GM23338 (cell line): ENCODE results near the gene CASS4.

Experiments used
- CREB1 ChIP-seq: fragments of 250-450 bp; sonication (Bioruptor Pico); IDR thresholded peaks from 2 replicates; pipeline ENCODE4 v1.5.0; 2020; ENCODE audit warnings: low read depth, mild to moderate bottlenecking, moderate library complexity
- EZH2 ChIP-seq: fragments of 200-600 bp; sonication (generic); IDR thresholded peaks from one replicate; pipeline ENCODE4 v1.8.0; 2017; ENCODE audit warnings: antibody characterized with exemption, mild to moderate bottlenecking, low read depth; ENCODE audit not compliant: unreplicated experiment
- EZH2phosphoT487 ChIP-seq: fragments of 200-600 bp; sonication (generic); IDR thresholded peaks from one replicate; pipeline ENCODE4 v1.8.1; 2018; ENCODE audit warnings: antibody characterized with exemption; ENCODE audit not compliant: unreplicated experiment
- JUNB ChIP-seq: IDR thresholded peaks from one replicate; pipeline ENCODE4 v1.6.1; 2016; ENCODE audit warnings: antibody characterized with exemption; ENCODE audit not compliant: unreplicated experiment
- NANOG ChIP-seq: IDR thresholded peaks from 2 replicates; pipeline ENCODE4 v1.6.1; 2016; ENCODE audit warnings: antibody characterized with exemption, borderline replicate concordance
- POLR2AphosphoS5 ChIP-seq: IDR thresholded peaks from 2 replicates; pipeline ENCODE4 v1.6.1; 2016; ENCODE audit warnings: antibody characterized with exemption, low read depth
- REST ChIP-seq: IDR thresholded peaks from one replicate; pipeline ENCODE4 v1.6.1; 2018; ENCODE audit warnings: antibody characterized with exemption; ENCODE audit not compliant: unreplicated experiment
- STAT1 ChIP-seq: IDR thresholded peaks from one replicate; pipeline ENCODE4 v1.6.1; 2016; ENCODE audit warnings: antibody characterized with exemption; ENCODE audit not compliant: unreplicated experiment
- ZNF114 ChIP-seq: fragments of 250-450 bp; sonication (Bioruptor Pico); IDR thresholded peaks from 2 replicates; pipeline ENCODE4 v1.5.0; 2020; ENCODE audit warnings: mild to moderate bottlenecking, moderate library complexity
- ZNF331 ChIP-seq: fragments of 250-450 bp; sonication (Bioruptor Pico); IDR thresholded peaks from 2 replicates; pipeline ENCODE4 v1.5.0; 2020; ENCODE audit warnings: low read depth, mild to moderate bottlenecking, moderate library complexity
- TF ChIP-seq, protein P1 (sequence below), 2 experiments: fragments of 200-600 bp in 1 of 2; sonication (generic) in 1 of 2; conservative IDR thresholded peaks; 2 replicates each; pipeline versions ENCODE4 v1.5.1 to v1.6.1; 2016 to 2017; ENCODE audit warnings: antibody characterized with exemption in 2 of 2, low read depth in 2 of 2, mild to moderate bottlenecking in 2 of 2, moderate library complexity in 1 of 2
- TF ChIP-seq, protein P2 (sequence below): fragments of 250-450 bp; sonication (Bioruptor Pico); IDR thresholded peaks from 2 replicates; pipeline ENCODE4 v1.5.0; 2020; ENCODE audit warnings: mild to moderate bottlenecking, moderate library complexity
- TF ChIP-seq, protein P3 (sequence below): IDR thresholded peaks from 2 replicates; pipeline ENCODE4 v1.6.1; 2016; ENCODE audit warnings: antibody characterized with exemption

DNA sequence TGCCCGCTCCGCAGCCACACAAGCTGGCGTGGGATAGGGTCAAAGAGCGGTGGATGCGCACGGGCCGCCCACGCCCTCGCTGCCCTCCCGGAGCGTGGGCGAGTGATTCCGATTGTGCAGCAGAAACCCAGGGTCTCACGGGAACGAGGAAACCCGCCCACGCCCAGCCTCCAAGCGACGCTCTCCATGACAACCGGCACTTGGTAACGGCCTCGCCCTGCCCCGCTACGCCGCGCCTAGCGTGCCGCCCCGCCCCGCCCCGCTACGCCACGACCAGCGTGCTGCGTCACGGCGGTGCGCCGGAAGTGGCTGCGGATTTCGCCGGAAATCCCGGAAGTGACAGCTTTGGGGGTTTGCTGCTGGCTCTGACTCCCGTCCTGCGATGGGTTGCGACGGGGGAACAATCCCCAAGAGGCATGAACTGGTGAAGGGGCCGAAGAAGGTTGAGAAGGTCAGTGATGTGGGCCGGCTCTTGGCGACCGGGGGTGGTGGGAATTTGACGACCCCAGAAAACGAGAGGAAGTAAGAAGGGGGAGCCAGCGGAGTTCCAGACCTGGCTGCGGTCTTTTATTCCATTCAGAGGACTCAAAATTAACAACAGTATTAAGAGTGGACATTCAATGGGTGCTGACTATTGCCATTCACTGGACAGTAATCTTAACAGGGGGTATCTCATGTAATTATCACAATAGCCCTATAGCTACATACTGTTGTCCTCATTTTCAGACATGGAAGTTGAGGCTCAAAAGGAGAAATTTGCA is 56.4 kb downstream of the CASS4 start, which contains the start of gene RTF2:
- TF ChIP-seq, protein P1, sequence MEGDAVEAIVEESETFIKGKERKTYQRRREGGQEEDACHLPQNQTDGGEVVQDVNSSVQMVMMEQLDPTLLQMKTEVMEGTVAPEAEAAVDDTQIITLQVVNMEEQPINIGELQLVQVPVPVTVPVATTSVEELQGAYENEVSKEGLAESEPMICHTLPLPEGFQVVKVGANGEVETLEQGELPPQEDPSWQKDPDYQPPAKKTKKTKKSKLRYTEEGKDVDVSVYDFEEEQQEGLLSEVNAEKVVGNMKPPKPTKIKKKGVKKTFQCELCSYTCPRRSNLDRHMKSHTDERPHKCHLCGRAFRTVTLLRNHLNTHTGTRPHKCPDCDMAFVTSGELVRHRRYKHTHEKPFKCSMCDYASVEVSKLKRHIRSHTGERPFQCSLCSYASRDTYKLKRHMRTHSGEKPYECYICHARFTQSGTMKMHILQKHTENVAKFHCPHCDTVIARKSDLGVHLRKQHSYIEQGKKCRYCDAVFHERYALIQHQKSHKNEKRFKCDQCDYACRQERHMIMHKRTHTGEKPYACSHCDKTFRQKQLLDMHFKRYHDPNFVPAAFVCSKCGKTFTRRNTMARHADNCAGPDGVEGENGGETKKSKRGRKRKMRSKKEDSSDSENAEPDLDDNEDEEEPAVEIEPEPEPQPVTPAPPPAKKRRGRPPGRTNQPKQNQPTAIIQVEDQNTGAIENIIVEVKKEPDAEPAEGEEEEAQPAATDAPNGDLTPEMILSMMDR (conservative IDR thresholded peaks at IDR 0.05; ENCODE audit: low read depth in 2 of 2), result no peak
- TF ChIP-seq, protein P2, sequence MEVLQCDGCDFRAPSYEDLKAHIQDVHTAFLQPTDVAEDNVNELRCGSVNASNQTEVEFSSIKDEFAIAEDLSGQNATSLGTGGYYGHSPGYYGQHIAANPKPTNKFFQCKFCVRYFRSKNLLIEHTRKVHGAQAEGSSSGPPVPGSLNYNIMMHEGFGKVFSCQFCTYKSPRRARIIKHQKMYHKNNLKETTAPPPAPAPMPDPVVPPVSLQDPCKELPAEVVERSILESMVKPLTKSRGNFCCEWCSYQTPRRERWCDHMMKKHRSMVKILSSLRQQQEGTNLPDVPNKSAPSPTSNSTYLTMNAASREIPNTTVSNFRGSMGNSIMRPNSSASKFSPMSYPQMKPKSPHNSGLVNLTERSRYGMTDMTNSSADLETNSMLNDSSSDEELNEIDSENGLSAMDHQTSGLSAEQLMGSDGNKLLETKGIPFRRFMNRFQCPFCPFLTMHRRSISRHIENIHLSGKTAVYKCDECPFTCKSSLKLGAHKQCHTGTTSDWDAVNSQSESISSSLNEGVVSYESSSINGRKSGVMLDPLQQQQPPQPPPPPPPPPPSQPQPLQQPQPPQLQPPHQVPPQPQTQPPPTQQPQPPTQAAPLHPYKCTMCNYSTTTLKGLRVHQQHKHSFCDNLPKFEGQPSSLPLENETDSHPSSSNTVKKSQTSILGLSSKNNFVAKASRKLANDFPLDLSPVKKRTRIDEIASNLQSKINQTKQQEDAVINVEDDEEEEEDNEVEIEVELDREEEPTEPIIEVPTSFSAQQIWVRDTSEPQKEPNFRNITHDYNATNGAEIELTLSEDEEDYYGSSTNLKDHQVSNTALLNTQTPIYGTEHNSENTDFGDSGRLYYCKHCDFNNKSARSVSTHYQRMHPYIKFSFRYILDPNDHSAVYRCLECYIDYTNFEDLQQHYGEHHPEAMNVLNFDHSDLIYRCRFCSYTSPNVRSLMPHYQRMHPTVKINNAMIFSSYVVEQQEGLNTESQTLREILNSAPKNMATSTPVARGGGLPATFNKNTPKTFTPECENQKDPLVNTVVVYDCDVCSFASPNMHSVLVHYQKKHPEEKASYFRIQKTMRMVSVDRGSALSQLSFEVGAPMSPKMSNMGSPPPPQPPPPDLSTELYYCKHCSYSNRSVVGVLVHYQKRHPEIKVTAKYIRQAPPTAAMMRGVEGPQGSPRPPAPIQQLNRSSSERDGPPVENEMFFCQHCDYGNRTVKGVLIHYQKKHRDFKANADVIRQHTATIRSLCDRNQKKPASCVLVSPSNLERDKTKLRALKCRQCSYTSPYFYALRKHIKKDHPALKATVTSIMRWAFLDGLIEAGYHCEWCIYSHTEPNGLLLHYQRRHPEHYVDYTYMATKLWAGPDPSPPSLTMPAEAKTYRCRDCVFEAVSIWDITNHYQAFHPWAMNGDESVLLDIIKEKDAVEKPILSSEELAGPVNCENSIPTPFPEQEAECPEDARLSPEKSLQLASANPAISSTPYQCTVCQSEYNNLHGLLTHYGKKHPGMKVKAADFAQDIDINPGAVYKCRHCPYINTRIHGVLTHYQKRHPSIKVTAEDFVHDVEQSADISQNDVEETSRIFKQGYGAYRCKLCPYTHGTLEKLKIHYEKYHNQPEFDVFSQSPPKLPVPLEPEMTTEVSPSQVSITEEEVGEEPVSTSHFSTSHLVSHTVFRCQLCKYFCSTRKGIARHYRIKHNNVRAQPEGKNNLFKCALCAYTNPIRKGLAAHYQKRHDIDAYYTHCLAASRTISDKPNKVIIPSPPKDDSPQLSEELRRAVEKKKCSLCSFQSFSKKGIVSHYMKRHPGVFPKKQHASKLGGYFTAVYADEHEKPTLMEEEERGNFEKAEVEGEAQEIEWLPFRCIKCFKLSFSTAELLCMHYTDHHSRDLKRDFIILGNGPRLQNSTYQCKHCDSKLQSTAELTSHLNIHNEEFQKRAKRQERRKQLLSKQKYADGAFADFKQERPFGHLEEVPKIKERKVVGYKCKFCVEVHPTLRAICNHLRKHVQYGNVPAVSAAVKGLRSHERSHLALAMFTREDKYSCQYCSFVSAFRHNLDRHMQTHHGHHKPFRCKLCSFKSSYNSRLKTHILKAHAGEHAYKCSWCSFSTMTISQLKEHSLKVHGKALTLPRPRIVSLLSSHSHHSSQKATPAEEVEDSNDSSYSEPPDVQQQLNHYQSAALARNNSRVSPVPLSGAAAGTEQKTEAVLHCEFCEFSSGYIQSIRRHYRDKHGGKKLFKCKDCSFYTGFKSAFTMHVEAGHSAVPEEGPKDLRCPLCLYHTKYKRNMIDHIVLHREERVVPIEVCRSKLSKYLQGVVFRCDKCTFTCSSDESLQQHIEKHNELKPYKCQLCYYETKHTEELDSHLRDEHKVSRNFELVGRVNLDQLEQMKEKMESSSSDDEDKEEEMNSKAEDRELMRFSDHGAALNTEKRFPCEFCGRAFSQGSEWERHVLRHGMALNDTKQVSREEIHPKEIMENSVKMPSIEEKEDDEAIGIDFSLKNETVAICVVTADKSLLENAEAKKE (CRISPR knock-in tag), result no peak
- TF ChIP-seq EZH2phosphoT487, result no peak
- peak; percentile 98 for TF ChIP-seq CREB1
- no peak for TF ChIP-seq JUNB
- TF ChIP-seq EZH2, result no peak
- no peak for TF ChIP-seq NANOG
- TF ChIP-seq POLR2AphosphoS5, result peak; percentile 54; the same call in 1 of the 2 replicates
- no peak for TF ChIP-seq REST
- TF ChIP-seq STAT1, result no peak
- no peak for TF ChIP-seq ZNF114 (CRISPR knock-in tag)
- TF ChIP-seq ZNF331 (CRISPR knock-in tag), result no peak
- TF ChIP-seq, protein P3, sequence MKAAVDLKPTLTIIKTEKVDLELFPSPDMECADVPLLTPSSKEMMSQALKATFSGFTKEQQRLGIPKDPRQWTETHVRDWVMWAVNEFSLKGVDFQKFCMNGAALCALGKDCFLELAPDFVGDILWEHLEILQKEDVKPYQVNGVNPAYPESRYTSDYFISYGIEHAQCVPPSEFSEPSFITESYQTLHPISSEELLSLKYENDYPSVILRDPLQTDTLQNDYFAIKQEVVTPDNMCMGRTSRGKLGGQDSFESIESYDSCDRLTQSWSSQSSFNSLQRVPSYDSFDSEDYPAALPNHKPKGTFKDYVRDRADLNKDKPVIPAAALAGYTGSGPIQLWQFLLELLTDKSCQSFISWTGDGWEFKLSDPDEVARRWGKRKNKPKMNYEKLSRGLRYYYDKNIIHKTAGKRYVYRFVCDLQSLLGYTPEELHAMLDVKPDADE, result peak; percentile 79; the same call in 1 of the 2 replicates
